GM19372 (cell line): ENCODE measurements around the gene BRD2.

Source experiments
- ATAC-seq: cut with Tn5 transposase; IDR thresholded peaks from one replicate; pipeline ENCODE4 v1.9.1; 2021; ENCODE audit warnings: mild to moderate bottlenecking, low read depth, moderate library complexity; ENCODE audit not compliant: unreplicated experiment

Gene BRD2

DNA sequence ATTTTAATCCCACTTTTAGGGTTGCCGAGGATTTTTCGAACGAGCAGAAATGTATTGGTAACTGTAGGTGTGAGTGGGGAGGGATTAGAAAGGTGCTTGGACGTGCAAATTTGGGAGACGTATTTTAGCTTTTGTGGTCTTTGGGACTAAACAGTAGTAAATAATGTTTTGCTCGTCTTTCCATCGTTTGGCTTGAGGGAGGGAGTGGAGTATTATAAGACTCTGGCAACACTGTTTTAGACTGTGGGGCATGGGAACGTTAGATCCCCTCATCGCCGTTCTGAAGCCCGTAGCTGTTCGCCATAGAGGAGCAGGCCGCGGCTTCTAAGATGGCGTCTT lies 2.8 kb downstream of the BRD2 start:
- ATAC-seq: no peak

DNA sequence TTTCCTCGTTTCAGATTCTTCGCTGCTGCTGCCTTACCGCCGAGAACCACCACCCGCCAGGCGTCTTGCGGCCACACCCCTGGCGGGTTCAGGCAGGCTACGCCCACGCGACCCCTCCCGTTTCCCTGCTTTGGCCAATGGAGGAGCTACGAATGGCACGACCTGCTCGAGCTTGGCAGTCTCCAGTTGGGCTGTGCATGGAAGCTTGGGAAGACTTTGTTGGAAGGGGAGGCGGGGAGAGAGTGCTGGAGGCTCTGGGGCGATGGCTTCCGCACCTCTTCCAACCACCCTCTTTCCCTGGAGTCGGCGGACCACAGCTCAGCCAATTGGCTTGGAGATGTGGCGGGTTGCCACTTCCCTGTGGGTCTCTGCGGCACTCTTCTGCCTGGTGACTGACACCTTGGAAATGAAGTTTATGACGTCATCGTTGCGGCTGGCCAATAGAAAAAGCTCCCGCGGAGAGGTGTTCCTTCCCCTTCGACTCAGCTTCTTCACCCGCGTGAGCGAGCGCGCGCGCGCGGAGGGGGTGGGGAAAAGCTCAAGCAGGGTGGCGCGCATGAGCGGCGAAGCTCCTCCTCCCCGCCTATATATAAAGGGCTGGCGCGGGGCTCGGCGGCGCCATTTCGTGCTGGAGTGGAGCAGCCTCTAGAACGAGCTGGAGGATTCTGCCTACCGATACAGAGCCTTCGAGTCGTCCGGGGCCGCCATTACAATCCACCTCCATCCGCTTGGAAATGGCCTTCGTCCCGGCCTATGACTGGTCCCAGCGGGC lies 3.4 kb downstream of the BRD2 start:
- peak; percentile 46 for ATAC-seq

DNA sequence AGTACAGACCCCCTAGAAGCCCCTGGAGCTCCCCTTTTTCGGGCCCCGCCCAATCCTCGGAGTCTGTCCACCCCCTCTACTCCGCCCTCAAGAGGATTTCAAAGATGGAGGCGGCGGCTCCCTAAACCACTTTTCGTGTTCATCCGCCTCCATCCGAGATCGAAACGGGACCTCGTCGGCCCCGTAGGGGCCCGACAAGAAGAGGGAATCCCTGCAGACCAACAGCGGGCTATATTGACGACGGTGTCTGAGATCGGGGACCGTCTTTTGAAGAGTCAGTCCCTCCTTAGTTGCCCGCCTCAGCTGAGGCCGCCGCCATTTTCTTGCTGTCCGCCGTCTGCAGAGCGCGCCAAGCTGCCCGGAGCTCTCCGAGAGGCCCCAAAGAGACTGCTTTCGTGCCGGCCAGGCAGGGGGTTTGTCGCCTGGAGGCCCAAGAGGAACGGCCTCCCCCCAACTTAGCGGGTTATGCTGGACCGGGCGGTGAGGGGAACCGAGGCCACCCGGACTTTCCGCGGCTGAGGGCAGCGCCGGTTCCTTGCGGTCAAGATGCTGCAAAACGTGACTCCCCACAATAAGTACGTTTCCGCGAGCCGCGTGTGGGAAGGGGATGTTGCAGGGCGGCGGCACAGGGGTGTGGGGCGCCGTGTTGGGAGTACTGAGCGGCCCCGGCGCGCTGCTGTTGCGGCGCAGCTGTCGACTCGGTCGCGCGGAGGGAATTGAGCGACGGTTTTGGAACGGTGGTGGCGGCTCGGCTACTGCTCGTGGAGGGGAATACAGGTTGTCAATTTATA lies 4.2 kb downstream of the BRD2 start:
- ATAC-seq: no peak

DNA sequence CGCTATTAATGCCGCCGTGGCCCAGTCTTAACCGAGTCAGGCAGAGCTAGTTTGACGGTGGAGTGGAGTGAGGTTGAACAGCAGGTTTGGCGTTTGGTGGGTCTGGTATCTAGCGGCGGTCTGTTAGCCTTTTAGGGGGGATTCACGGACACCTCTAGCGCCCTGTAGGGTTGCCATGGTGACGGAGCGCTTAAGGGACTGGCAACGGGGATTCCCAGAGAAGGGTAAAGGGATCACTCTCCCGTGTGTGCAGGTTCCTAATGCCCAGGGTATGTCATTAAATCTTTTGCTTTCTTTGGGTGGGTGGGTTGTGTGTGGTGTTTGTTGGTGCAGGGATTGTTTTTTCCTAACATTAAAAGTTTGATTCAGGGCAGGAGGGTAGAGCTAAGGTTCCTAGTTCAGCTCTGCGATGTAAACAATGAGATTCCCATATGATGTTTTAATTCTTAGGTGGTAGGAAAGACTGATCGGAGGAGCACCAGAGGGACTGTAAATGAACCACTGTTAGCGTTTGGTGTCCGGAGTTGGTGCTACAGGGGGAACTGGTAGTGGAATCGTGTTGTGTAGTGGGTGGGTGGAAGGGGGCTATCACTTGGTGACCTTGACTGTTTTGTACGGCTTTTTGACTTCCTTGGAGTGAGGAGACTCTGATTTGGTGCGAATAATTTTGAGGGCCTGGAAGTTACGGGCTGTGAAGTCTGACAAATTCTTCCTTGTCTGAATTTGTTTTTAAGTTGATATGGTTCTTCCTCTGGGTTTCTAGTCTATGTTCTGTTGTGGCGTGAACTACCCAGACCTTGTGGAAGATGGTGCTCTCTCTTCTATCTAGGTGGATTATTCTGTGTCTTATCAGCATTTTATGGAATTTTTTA lies 5.0 kb downstream of the BRD2 start:
- ATAC-seq: no peak

DNA sequence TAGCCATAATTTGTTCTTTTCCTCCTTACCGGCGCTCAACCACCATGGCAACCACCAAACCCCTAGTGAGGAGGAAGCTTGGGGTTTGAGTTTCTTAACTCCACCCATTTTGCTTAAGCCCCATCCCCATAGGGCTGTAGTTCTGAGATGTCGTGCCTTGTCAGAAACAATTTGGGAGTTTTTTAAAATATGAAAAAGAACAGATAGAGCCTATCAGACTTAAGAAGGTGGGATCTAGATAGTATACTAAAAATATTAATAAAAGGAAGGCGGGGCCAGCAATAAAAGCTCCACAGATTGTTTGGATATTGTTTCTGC lies 5.6 kb downstream of the BRD2 start:
- ATAC-seq: no peak

DNA sequence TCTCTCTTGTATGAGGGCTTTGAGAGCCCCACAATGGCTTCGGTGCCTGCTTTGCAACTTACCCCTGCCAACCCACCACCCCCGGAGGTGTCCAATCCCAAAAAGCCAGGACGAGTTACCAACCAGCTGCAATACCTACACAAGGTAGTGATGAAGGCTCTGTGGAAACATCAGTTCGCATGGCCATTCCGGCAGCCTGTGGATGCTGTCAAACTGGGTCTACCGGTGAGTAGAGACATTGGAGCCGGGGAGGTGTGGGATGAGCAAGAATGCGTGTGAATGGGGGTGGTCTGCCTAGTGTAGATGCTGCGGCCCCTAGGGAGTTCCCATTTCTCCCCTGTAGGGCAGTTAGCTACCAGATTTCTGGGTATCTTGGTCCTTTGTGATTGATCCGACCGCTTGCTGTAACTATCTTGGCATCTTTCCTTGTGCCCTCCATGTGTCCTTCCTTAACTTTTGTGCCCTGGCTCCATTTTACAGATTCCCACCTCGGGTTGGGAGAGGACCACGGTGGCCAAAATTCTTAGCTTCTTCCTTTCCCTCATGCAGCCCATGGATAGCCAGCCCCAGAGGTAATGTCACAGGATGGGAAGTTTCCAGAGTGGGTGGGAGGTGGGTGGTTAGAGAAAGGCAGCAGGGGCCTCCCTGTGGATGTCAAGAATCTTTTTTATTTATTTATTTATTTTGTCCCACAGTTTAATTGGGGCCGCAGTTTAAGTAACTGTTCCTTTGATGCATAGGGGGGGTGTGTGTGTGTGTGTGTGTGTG lies 6.3 kb downstream of the BRD2 start:
- ATAC-seq: no peak

DNA sequence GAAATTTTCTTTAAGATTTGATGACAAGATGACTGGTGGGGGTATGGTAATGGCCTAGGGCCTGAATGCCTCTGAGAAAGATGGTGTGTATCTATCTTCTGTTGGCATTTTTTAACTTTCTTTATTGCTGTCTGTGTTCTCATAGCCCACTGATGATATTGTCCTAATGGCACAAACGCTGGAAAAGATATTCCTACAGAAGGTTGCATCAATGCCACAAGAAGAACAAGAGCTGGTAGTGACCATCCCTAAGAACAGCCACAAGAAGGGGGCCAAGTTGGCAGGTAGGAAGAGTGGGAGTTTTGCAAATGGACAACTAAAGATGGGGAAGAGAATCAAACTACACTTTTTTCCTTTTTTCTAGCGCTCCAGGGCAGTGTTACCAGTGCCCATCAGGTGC lies 7.5 kb downstream of the BRD2 start:
- no peak for ATAC-seq

DNA sequence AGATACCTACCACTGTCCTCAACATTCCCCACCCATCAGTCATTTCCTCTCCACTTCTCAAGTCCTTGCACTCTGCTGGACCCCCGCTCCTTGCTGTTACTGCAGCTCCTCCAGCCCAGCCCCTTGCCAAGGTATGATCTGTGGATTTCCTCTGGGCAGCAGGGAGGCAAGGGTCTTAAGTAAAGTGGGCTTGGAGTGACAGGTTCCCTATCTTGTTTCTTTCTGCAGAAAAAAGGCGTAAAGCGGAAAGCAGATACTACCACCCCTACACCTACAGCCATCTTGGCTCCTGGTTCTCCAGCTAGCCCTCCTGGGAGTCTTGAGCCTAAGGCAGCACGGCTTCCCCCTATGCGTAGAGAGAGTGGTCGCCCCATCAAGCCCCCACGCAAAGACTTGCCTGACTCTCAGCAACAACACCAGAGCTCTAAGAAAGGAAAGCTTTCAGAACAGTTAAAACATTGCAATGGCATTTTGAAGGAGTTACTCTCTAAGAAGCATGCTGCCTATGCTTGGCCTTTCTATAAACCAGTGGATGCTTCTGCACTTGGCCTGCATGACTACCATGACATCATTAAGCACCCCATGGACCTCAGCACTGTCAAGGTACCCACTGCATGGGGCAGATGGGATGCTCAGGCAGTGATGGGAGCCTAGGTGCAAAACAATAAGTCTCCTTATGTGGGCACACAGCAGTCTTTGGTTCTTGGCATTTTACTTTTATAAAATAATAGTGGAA lies 8.1 kb downstream of the BRD2 start:
- no peak for ATAC-seq

DNA sequence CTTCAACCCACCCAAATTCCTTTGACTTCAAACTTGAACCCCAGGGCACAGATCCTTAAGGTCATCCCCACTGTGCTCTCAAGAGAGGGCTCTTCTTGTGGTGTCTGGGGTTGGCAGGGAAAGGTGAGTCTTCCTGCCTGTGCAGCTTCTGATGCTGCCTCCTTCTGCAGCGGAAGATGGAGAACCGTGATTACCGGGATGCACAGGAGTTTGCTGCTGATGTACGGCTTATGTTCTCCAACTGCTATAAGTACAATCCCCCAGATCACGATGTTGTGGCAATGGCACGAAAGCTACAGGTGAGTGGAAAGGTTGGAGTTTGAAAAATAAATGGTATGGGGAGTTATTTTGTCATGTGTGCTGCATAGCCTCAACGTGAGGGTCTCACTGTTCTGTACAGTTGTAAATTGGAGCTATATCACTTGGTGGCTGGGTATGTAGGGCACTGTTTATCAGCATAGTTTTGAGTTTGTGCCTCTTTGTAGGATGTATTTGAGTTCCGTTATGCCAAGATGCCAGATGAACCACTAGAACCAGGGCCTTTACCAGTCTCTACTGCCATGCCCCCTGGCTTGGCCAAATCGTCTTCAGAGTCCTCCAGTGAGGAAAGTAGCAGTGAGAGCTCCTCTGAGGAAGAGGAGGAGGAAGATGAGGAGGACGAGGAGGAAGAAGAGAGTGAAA lies 9.0 kb downstream of the BRD2 start:
- no peak for ATAC-seq

DNA sequence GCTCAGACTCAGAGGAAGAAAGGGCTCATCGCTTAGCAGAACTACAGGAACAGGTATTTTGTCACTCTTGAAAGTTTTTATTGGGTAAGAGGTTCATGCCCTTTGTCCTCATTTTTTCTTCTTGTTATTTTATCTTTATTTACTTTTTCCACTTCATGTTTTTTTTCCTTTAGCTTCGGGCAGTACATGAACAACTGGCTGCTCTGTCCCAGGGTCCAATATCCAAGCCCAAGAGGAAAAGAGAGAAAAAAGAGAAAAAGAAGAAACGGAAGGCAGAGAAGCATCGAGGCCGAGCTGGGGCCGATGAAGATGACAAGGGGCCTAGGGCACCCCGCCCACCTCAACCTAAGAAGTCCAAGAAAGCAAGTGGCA lies 9.5 kb downstream of the BRD2 start:
- no peak for ATAC-seq

DNA sequence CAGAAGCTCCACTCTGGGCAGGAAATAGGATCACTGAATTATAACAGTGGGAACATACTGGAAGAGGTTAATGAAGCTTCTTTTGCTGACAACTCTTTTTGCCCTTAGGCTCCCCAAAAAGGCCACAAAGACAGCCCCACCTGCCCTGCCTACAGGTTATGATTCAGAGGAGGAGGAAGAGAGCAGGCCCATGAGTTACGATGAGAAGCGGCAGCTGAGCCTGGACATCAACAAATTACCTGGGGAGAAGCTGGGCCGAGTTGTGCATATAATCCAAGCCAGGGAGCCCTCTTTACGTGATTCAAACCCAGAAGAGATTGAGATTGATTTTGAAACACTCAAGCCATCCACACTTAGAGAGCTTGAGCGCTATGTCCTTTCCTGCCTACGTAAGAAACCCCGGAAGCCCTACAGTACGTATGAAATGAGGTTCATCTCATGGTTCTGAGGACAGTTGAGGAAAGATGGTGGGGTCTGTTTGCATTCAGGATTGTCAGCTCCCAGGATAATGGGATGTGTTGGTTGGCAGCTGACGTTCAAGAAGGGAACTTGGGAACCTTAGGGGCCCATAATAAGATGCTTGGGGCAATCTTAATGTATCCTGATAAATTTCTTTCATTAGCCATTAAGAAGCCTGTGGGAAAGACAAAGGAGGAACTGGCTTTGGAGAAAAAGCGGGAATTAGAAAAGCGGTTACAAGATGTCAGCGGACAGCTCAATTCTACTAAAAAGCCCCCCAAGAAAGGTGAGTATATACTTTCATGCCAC lies 11.5 kb downstream of the BRD2 start:
- ATAC-seq: no peak

DNA sequence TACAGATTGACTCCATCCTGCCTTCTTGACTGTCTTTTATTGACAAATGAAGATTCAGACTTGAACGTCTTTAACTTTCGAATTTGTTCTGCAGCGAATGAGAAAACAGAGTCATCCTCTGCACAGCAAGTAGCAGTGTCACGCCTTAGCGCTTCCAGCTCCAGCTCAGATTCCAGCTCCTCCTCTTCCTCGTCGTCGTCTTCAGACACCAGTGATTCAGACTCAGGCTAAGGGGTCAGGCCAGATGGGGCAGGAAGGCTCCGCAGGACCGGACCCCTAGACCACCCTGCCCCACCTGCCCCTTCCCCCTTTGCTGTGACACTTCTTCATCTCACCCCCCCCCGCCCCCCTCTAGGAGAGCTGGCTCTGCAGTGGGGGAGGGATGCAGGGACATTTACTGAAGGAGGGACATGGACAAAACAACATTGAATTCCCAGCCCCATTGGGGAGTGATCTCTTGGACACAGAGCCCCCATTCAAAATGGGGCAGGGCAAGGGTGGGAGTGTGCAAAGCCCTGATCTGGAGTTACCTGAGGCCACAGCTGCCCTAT lies 12.2 kb downstream of the BRD2 start:
- no peak for ATAC-seq

DNA sequence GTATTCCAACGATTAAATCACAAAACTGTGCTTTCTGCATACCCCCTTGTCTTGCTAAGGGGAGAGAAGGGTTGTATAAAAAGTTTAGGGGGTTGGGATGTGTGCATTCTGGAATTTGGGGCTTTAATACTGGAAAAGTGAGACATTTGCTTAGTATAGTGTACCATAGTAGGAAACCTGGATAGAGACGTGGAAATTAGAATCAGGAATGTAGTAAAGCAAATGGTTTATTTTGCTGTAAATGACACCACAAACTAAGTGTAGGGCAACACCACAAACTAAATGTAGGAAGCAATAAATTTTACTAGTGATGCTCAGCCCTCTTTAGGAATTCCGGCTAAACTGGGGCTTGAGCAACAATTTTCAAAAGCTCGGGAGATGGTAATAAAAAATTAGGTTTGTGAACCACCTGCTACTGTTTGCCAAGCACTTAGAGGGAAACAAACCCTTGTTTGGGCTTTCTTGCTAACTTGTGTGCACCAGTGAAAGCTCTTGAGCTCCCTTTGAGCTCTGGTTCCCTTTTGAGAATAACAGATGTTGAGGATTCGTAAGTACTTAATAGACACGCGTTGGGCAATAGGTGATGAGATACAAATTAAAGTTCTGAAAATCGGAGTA lies 13.8 kb downstream of the BRD2 start:
- ATAC-seq: no peak

DNA sequence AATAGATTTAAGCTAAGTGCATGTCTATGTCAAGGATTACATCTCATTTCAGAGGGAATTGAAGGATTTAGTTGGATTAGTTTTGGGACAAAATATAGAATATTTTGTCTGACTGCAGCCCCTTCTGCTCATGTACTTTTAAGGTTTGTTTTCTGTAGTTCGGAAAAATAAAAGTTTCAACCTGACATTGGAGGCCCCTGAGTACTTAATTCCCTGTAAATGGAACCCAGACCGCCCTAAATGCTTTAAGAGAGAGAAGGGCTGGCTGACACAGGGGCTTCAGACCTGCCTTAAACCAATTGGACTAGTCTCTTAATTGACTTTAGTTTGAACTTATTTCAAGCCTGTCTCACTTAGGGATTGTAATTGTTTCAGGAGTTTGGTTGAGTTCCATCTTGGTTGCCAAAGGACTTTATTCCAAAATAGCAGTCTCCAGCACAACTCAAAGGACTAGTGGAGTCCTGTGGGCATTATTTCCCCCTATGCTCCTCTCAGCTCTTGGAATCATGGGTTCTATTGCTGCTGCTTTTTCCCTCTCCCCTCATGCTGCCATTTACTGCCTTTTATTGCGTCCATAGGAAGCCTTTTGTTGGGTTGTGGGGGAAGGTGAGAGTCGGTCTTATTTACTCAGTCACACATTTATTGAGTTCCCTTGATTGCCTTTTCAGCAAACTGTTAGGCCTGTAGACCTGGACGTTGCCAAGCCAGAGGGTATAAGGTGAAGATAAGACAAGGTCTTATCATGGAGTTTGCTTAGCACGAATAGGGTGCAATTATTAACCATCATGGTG lies 14.5 kb downstream of the BRD2 start:
- ATAC-seq: no peak

DNA sequence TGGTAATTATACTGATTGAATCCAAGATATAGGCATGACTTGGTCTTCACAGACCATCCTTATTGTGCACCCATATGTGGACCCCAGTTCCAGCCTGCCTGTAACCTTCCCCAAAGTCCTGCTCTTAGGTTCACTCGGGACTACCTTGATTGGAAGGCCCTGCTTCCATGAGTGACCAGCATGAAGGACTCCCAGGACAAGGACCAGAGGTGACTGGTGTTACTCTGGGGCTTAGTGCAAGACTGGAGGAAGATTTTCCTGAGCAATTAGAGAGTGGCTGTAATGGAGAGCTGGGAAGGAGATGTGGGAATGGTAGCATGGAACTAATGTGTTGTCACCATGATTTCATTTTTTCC lies 15.1 kb downstream of the BRD2 start:
- no peak for ATAC-seq

DNA sequence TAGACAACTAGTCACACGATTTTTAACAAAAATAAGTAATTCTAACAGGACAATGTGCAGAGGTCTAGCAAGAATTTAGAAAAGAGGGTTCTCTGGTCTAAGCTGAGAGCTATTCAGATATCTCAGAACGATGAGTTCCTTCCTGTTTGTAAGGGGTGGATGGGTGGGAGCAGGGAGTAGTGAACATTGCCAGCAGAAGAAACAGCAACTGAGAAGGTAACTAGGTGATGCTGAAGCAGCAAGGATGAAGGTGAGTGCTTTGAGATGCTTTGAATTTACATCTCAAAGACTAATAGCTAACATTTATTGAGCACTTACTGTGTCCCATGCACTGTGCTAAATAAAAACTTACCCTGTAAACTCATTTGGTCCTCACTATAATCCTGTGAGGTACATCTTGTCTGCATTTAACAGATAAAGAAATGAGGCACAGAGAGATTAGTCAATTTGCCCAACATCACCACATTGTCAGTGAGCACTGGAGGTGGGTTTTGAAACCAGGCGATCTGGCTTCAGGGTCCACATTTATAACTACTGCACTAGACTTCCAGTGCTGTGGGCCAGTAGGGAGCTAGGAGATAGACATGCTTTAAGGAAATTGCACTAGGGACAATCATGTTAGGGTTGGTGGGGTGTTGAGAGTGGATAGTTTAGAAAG lies 15.7 kb downstream of the BRD2 start:
- ATAC-seq: no peak
